ENCODE measurements around the gene STK36. TPM values are rescaled to one million over a fixed set of nuclear protein-coding genes. Genes with fewer than 3 reads are reported as not detected.

The STK36 gene
- total RNA-seq, 2 experiments from 2014 or later = 9.8 to 12.7 TPM

DNA sequence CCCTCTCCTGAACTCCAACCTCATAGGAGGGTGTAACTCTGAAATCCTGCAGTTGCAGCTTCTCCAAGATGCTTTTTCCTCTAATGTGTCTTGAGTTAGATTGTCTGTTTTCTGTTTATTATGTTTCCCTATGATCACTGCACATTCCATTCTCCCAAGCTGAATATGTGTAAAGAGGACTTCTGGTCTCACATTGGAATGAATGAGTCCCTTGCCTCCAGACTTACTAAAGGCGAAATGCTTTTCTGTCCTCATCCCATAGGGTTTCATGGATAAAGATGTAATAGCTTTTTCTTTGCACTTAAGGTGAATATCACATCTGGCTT, 74.5 kb downstream of the STK36 start:
- Mint-ChIP-seq H3K27ac (no peak overlapping the region), H3K36me3 (ENCODE audit: low read depth) (peaks cover 89% of the 10 kb centered on the region), H3K4me3 (no peak overlapping the region), H3K4me1 (ENCODE audit: low read depth) (no peaks in the 10 kb centered on the region), H3K9me3 (no peaks in the 10 kb centered on the region), H3K27me3 (no peaks in the 10 kb centered on the region)
- ChIA-PET POLR2A (no interaction called here), CTCF (no interaction called here)
- Histone ChIP-seq H3K4me3 (ENCODE audit: low read length) (no peak overlapping the region), H3K9me3 (ENCODE audit: control insufficient read depth in 1 of 2, insufficient read depth in 1 of 2, low read length in 2 of 2) (no peaks in the 10 kb centered on the region), H3K36me3 (ENCODE audit: insufficient read depth, low read length) (peaks cover 48% of the 10 kb centered on the region), H3K4me1 (ENCODE audit: insufficient read depth, low read length) (peaks cover 4% of the 10 kb centered on the region), H3K27me3 (ENCODE audit: control insufficient read depth in 1 of 2, insufficient read depth in 2 of 2, low read length in 2 of 2) (no peaks in the 10 kb centered on the region), H3K27ac (ENCODE audit: low read depth in 1 of 2, low read length in 2 of 2) (no peak overlapping the region)
- TF ChIP-seq, protein P1, sequence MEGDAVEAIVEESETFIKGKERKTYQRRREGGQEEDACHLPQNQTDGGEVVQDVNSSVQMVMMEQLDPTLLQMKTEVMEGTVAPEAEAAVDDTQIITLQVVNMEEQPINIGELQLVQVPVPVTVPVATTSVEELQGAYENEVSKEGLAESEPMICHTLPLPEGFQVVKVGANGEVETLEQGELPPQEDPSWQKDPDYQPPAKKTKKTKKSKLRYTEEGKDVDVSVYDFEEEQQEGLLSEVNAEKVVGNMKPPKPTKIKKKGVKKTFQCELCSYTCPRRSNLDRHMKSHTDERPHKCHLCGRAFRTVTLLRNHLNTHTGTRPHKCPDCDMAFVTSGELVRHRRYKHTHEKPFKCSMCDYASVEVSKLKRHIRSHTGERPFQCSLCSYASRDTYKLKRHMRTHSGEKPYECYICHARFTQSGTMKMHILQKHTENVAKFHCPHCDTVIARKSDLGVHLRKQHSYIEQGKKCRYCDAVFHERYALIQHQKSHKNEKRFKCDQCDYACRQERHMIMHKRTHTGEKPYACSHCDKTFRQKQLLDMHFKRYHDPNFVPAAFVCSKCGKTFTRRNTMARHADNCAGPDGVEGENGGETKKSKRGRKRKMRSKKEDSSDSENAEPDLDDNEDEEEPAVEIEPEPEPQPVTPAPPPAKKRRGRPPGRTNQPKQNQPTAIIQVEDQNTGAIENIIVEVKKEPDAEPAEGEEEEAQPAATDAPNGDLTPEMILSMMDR (IDR thresholded peaks at IDR 0.05) = no peak
- ATAC-seq (ENCODE audit: poor library complexity) (no peak), DNase-seq (no peak)
- intact Hi-C loops (cut with DNase I, micrococcal nuclease) = no loop called here

DNA sequence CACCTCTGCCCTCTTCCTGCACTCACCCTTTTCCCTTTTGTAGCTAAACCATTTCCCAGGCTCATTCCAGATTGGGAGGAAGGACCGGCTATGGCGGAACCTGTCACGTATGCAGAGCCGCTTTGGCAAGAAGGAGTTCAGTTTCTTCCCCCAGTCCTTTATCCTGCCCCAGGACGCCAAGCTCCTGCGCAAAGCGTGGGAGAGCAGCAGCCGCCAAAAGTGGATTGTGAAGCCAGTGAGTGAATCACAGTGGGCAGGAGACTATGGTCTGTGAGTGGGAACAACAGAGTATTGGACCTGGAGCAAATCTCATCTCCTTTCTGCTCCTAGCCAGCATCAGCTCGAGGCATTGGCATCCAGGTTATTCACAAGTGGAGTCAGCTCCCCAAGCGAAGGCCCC, 75.1 kb downstream of the STK36 start:
- Histone ChIP-seq H3K27me3 (ENCODE audit: control insufficient read depth in 1 of 2, insufficient read depth in 2 of 2, low read length in 2 of 2) (no peaks in the 10 kb centered on the region), H3K4me3 (ENCODE audit: low read length) (no peak overlapping the region), H3K27ac (ENCODE audit: low read depth in 1 of 2, low read length in 2 of 2) (no peak overlapping the region), H3K4me1 (ENCODE audit: insufficient read depth, low read length) (peaks cover 4% of the 10 kb centered on the region), H3K36me3 (ENCODE audit: insufficient read depth, low read length) (peaks cover 51% of the 10 kb centered on the region), H3K9me3 (ENCODE audit: control insufficient read depth in 1 of 2, insufficient read depth in 1 of 2, low read length in 2 of 2) (no peaks in the 10 kb centered on the region)
- ATAC-seq (ENCODE audit: poor library complexity) = no peak
- H3K36me3 Mint-ChIP-seq (ENCODE audit: low read depth) = peaks cover 90% of the 10 kb centered on the region
- H3K9me3 Mint-ChIP-seq = no peaks in the 10 kb centered on the region
- intact Hi-C loops (cut with DNase I, micrococcal nuclease) = no loop called here
- POLR2A ChIA-PET = no interaction called here
- TF ChIP-seq, protein P1 (IDR thresholded peaks at IDR 0.05) = no peak
- no peak for DNase-seq
- no peaks in the 10 kb centered on the region for H3K4me1 Mint-ChIP-seq (ENCODE audit: low read depth)
- no peaks in the 10 kb centered on the region for H3K27me3 Mint-ChIP-seq
- H3K4me3 Mint-ChIP-seq = no peak overlapping the region
- H3K27ac Mint-ChIP-seq = no peak overlapping the region
- CTCF ChIA-PET = no interaction called here

DNA sequence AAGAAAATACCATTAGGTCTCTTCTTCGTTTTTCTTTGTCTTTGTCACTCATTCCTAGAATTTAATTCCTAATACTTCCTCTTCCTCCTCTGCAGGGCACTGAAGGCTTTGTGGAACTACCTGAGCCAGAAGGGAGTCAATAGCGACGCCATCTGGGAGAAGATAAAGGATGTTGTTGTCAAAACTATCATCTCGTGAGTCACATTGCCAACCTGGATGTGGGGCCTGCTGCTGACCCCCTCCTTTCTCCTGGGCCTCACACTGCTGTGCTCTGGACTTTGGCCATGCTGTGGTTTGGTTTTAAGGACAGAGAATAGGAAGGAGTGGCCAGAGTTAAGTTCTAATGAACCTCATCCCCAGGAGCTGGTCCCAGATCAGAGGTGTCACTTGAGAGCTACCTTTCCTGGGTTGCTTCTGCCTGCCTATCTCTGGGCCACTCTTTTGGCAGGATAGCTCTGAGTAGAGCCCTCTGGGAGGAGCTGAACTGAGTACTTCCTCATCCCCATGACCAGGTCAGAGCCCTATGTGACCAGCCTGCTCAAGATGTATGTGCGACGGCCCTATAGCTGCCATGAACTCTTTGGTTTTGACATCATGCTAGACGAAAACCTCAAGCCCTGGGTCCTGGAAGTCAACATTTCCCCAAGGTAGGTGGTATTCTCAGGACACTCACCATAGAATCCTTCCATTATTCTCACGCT, 77.0 kb downstream of the STK36 start:
- Histone ChIP-seq H3K27me3 (ENCODE audit: control insufficient read depth in 1 of 2, insufficient read depth in 2 of 2, low read length in 2 of 2) (no peaks in the 10 kb centered on the region), H3K4me3 (ENCODE audit: low read length) (no peak overlapping the region), H3K36me3 (ENCODE audit: insufficient read depth, low read length) (peaks cover 64% of the 10 kb centered on the region), H3K9me3 (ENCODE audit: control insufficient read depth in 1 of 2, insufficient read depth in 1 of 2, low read length in 2 of 2) (no peaks in the 10 kb centered on the region), H3K27ac (ENCODE audit: low read depth in 1 of 2, low read length in 2 of 2) (no peak overlapping the region), H3K4me1 (ENCODE audit: insufficient read depth, low read length) (peaks cover 4% of the 10 kb centered on the region)
- DNase-seq = no peak
- ChIA-PET CTCF (no interaction called here), POLR2A (no interaction called here)
- intact Hi-C loops (cut with DNase I, micrococcal nuclease) = no loop called here
- no peak for ATAC-seq (ENCODE audit: poor library complexity)
- TF ChIP-seq, protein P1 (IDR thresholded peaks at IDR 0.05) = no peak
- Mint-ChIP-seq H3K36me3 (ENCODE audit: low read depth) (peaks cover 95% of the 10 kb centered on the region), H3K27me3 (no peaks in the 10 kb centered on the region), H3K9me3 (no peaks in the 10 kb centered on the region), H3K27ac (no peak overlapping the region), H3K4me3 (no peak overlapping the region), H3K4me1 (ENCODE audit: low read depth) (no peaks in the 10 kb centered on the region)

Other genes starting within 250 kb of the STK36 start
- gene USP37, start 103.7 kb upstream of the STK36 start, total RNA-seq = 10 to 100 TPM; 20.2 to 24.4 TPM
- 10 to 100 TPM; 62.8 to 66.8 TPM for gene CNOT9, start 103.2 kb upstream of the STK36 start, total RNA-seq
- under 1 TPM; 0.25 to 0.77 TPM for gene PLCD4, start 64.2 kb upstream of the STK36 start, total RNA-seq
- gene ZNF142, start 12.5 kb upstream of the STK36 start, total RNA-seq = 10 to 100 TPM; 40.3 to 44.2 TPM
- 10 to 100 TPM; 11.4 to 12.7 TPM for gene BCS1L, start 12.4 kb upstream of the STK36 start, total RNA-seq
- gene RNF25, start 84 bp upstream of the STK36 start, total RNA-seq = 10 to 100 TPM; 18.0 to 18.6 TPM
- gene TTLL4, start 38.7 kb downstream of the STK36 start, total RNA-seq = 10 to 100 TPM in 1 of 2 experiments, 1 to 10 TPM in 1; 7.3 to 10.8 TPM
- under 1 TPM in 1 of 2 experiments, not detected in 1; 0.28 TPM for gene CYP27A1, start 110.1 kb downstream of the STK36 start, total RNA-seq
- not detected for gene PRKAG3, start 159.7 kb downstream of the STK36 start, total RNA-seq
- not detected for gene WNT6, start 187.7 kb downstream of the STK36 start, total RNA-seq
- 1 to 10 TPM; 4.8 to 6.6 TPM for gene WNT10A, start 208.8 kb downstream of the STK36 start, total RNA-seq